ENCODE data around the gene LRRC32. TPM values are rescaled to one million over a fixed set of nuclear protein-coding genes. Genes with fewer than 3 reads are reported as not detected.

The LRRC32 gene
- total and polyA plus RNA-seq, 2 experiments from 2014 or later = 0.42 to 0.58 TPM

GRCh38 chr11:76613901-76614300 lies 56.6 kb downstream of the LRRC32 start:
- ATAC-seq = no peak

More at GRCh38 chr11:76613901-76614300, 56.6 kb downstream of the LRRC32 start:
- Histone ChIP-seq H3K4me2 (no peak overlapping the region), H3K79me2 (replicated peaks; ENCODE audit: insufficient read depth) (no peaks in the 10 kb centered on the region), H3F3A (replicated peaks; ENCODE audit: low read depth) (no peaks in the 10 kb centered on the region), H3K4me1 (ENCODE audit: insufficient read depth) (no peaks in the 10 kb centered on the region), H3K9me2 (ENCODE audit: insufficient read depth) (no peaks in the 10 kb centered on the region; the same call in 1 of the 2 replicates), H4K20me1 (replicated peaks; ENCODE audit: insufficient read depth) (no peaks in the 10 kb centered on the region), H3K4me3 (no peak overlapping the region), H3K27ac (ENCODE audit: low read depth) (no peak overlapping the region), H3K36me3 (ENCODE audit: insufficient read depth) (no peaks in the 10 kb centered on the region), H3K27me3 (ENCODE audit: insufficient read depth) (no peaks in the 10 kb centered on the region), H2AFZ (no peak overlapping the region)
- H3K9me3 Mint-ChIP-seq = peaks cover 11% of the 10 kb centered on the region; the same call in 2 of the 3 replicates
- TF ChIP-seq, protein P1, sequence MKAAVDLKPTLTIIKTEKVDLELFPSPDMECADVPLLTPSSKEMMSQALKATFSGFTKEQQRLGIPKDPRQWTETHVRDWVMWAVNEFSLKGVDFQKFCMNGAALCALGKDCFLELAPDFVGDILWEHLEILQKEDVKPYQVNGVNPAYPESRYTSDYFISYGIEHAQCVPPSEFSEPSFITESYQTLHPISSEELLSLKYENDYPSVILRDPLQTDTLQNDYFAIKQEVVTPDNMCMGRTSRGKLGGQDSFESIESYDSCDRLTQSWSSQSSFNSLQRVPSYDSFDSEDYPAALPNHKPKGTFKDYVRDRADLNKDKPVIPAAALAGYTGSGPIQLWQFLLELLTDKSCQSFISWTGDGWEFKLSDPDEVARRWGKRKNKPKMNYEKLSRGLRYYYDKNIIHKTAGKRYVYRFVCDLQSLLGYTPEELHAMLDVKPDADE (IDR thresholded peaks at IDR 0.05) = no peak
- TF ChIP-seq JUNB (IDR thresholded peaks at IDR 0.05; ENCODE audit: unreplicated experiment) = no peak
- TF ChIP-seq, protein P2, sequence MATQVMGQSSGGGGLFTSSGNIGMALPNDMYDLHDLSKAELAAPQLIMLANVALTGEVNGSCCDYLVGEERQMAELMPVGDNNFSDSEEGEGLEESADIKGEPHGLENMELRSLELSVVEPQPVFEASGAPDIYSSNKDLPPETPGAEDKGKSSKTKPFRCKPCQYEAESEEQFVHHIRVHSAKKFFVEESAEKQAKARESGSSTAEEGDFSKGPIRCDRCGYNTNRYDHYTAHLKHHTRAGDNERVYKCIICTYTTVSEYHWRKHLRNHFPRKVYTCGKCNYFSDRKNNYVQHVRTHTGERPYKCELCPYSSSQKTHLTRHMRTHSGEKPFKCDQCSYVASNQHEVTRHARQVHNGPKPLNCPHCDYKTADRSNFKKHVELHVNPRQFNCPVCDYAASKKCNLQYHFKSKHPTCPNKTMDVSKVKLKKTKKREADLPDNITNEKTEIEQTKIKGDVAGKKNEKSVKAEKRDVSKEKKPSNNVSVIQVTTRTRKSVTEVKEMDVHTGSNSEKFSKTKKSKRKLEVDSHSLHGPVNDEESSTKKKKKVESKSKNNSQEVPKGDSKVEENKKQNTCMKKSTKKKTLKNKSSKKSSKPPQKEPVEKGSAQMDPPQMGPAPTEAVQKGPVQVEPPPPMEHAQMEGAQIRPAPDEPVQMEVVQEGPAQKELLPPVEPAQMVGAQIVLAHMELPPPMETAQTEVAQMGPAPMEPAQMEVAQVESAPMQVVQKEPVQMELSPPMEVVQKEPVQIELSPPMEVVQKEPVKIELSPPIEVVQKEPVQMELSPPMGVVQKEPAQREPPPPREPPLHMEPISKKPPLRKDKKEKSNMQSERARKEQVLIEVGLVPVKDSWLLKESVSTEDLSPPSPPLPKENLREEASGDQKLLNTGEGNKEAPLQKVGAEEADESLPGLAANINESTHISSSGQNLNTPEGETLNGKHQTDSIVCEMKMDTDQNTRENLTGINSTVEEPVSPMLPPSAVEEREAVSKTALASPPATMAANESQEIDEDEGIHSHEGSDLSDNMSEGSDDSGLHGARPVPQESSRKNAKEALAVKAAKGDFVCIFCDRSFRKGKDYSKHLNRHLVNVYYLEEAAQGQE (IDR thresholded peaks at IDR 0.05; ENCODE audit: unreplicated experiment) = no peak
- no peak for TF ChIP-seq ZNF114 (CRISPR knock-in tag; IDR thresholded peaks at IDR 0.05)
- no peak for TF ChIP-seq POLR2AphosphoS5 (IDR thresholded peaks at IDR 0.05; ENCODE audit: low read depth)
- no peak for TF ChIP-seq STAT1 (IDR thresholded peaks at IDR 0.05; ENCODE audit: unreplicated experiment)
- no peak for TF ChIP-seq EZH2 (IDR thresholded peaks at IDR 0.05; ENCODE audit: low read depth, unreplicated experiment)
- TF ChIP-seq EZH2phosphoT487 (IDR thresholded peaks at IDR 0.05; ENCODE audit: unreplicated experiment) = no peak
- no peak for TF ChIP-seq NANOG (IDR thresholded peaks at IDR 0.05; ENCODE audit: borderline replicate concordance)
- no peak for TF ChIP-seq CREB1 (CRISPR knock-in tag; IDR thresholded peaks at IDR 0.05; ENCODE audit: low read depth)
- TF ChIP-seq CTCF (conservative IDR thresholded peaks at IDR 0.05; ENCODE audit: low read depth in 2 of 2) = no peak
- TF ChIP-seq ZNF331 (CRISPR knock-in tag; IDR thresholded peaks at IDR 0.05; ENCODE audit: low read depth) = no peak
- no peak for TF ChIP-seq ZNF462 (CRISPR knock-in tag; IDR thresholded peaks at IDR 0.05)
- peaks cover 10% of the 10 kb centered on the region for H3K27me3 Mint-ChIP-seq (ENCODE audit: insufficient read depth, low read depth, poor library complexity)
- no peak overlapping the region for H3K27ac Mint-ChIP-seq
- H3K36me3 Mint-ChIP-seq (ENCODE audit: low read depth) = peaks cover 5% of the 10 kb centered on the region; the same call in 1 of the 3 replicates
- no peak for DNase-seq (ENCODE audit: low spot score)
- H3K4me1 Mint-ChIP-seq = peaks cover 16% of the 10 kb centered on the region
- no peak overlapping the region for H3K4me3 Mint-ChIP-seq
